Measurements from ENCODE around the gene POMP.
"Not testable (repeated sequence)": the region's sequence is repeated elsewhere in the genome, so short reads cannot be mapped to it uniquely, and the experiment has no call there.

The POMP gene

DNA sequence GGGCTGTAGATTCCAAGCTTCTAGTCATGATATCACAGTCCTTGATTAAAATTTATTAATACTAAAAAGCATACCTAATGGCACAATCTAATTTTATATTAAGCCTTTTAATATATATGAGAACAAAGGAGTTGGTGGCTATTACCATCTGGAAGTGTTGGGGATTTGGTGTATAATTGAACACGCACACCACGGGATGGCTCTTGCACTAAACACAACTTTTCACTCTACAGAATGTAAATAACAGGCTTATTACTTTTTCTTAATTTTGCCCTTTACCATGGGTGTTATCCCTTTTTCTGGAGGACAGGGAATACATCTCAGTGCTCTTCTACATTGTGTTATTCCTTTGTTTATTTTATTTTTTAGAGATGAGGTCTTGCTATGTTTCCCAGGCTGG is 21.6 kb downstream of the POMP start:
- Histone ChIP-seq H3K9ac (ENCODE audit: low read length) (no peak overlapping the region), H3K27me3 (ENCODE audit: control insufficient read depth, insufficient read depth, low read length) (no peaks in the 10 kb centered on the region), H3K4me3 (ENCODE audit: low read length) (no peak overlapping the region), H3K4me1 (ENCODE audit: control insufficient read depth, insufficient read depth, low read length) (no peaks in the 10 kb centered on the region), H3K27ac (ENCODE audit: low read depth, low read length) (no peak overlapping the region), H3K36me3 (ENCODE audit: control insufficient read depth, insufficient read depth, low read length) (peaks cover 2% of the 10 kb centered on the region)

GRCh38 chr13:28683169-28683568 is 24.2 kb downstream of the POMP start:
- not testable (repeated sequence) for H3K9ac ChIP-seq (ENCODE audit: low read length); H3K36me3 ChIP-seq (ENCODE audit: control insufficient read depth, insufficient read depth, low read length); H3K27ac ChIP-seq (ENCODE audit: low read depth, low read length); H3K4me3 ChIP-seq (ENCODE audit: low read length); H3K4me1 ChIP-seq (ENCODE audit: control insufficient read depth, insufficient read depth, low read length); H3K27me3 ChIP-seq (ENCODE audit: control insufficient read depth, insufficient read depth, low read length)

- no peaks in the 10 kb centered on the region for H3K36me3 ChIP-seq (ENCODE audit: control insufficient read depth, insufficient read depth, low read length)
- H3K4me3 ChIP-seq (ENCODE audit: low read length): no peak overlapping the region
- H3K4me1 ChIP-seq (ENCODE audit: control insufficient read depth, insufficient read depth, low read length): no peaks in the 10 kb centered on the region
- no peak overlapping the region for H3K27ac ChIP-seq (ENCODE audit: low read depth, low read length)
- no peaks in the 10 kb centered on the region for H3K27me3 ChIP-seq (ENCODE audit: control insufficient read depth, insufficient read depth, low read length)
- H3K9ac ChIP-seq (ENCODE audit: low read length): no peak overlapping the region
Measured at GRCh38 chr13:28684257-28684656, 25.3 kb downstream of the POMP start.

GRCh38 chr13:28685114-28685513 is 26.2 kb downstream of the POMP start:
- Histone ChIP-seq H3K27me3 (ENCODE audit: control insufficient read depth, insufficient read depth, low read length) (no peaks in the 10 kb centered on the region), H3K4me3 (ENCODE audit: low read length) (no peak overlapping the region), H3K27ac (ENCODE audit: low read depth, low read length) (no peak overlapping the region), H3K36me3 (ENCODE audit: control insufficient read depth, insufficient read depth, low read length) (no peaks in the 10 kb centered on the region), H3K4me1 (ENCODE audit: control insufficient read depth, insufficient read depth, low read length) (no peaks in the 10 kb centered on the region), H3K9ac (ENCODE audit: low read length) (no peak overlapping the region)

DNA sequence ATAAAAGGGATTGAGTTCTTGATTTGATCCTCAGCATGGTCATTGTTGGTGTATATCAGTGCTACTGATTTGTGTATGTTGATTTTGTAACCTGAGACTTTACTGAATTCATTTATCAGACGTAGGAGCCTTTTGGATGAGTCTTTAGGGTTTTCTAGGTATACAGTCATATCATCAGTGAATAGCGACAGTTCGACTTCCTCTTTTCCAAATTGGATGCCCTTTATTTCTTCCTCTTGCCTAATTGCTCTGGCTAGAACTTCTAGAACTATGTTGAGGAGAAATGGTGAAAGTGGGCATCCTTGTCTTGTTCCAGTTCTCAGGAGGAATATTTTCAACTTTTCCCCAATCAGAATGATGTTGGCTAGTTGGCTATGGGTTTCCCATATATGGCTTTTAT is 27.0 kb downstream of the POMP start:
- H3K27me3 ChIP-seq (ENCODE audit: control insufficient read depth, insufficient read depth, low read length): no peaks in the 10 kb centered on the region
- H3K36me3 ChIP-seq (ENCODE audit: control insufficient read depth, insufficient read depth, low read length): no peaks in the 10 kb centered on the region
- H3K4me1 ChIP-seq (ENCODE audit: control insufficient read depth, insufficient read depth, low read length): no peaks in the 10 kb centered on the region
- H3K4me3 ChIP-seq (ENCODE audit: low read length): no peak overlapping the region
- H3K9ac ChIP-seq (ENCODE audit: low read length): no peak overlapping the region
- H3K27ac ChIP-seq (ENCODE audit: low read depth, low read length): no peak overlapping the region

DNA sequence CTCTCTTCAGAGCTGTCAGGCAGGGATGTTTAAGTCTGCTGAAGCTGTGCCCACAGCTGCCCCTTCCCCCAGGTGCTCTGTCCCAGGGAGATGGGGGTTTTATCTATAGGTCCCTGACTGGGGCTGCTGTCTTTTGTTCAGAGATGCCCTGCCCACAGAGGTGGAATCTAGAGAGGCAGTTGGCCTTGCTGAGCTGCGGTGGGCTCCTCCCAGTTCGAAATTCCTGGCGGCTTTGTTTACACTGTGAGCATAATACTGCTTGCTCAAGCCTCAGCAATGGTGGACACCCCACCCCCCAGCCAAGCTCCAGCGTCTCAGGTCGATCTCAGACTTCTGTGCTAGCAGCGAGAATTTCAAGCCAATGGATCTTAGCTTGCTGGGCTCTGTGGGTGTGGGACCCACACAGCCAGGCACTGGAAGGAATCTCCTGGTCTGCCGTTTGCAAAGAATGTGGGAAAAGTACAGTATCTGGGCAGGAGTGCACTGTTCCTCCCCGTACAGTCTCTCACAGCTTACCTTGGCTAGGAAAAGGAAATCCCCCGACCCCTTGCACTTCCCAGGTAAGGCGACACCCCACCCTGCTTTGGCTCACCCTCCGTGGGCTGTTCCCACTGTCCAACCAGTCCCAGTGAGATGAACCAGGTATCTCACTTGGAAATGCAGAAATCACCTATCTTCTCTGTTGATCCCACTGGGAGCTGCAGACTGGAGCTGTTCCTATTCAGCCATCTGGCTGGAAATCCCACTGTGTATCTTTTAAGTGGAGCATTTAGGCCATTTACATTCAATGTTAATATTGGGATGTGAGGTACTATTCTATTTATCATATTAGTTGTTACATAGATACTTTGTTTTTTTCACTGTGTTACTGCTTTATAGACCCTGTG is 34.9 kb downstream of the POMP start:
- H3K4me1 ChIP-seq (ENCODE audit: control insufficient read depth, insufficient read depth, low read length); H3K27ac ChIP-seq (ENCODE audit: low read depth, low read length); H3K9ac ChIP-seq (ENCODE audit: low read length); H3K4me3 ChIP-seq (ENCODE audit: low read length); H3K27me3 ChIP-seq (ENCODE audit: control insufficient read depth, insufficient read depth, low read length); H3K36me3 ChIP-seq (ENCODE audit: control insufficient read depth, insufficient read depth, low read length): not testable (repeated sequence)

GRCh38 chr13:28697441-28697840 is 38.5 kb downstream of the POMP start:
- Histone ChIP-seq H3K9ac (ENCODE audit: low read length) (no peak overlapping the region), H3K4me3 (ENCODE audit: low read length) (no peak overlapping the region), H3K27ac (ENCODE audit: low read depth, low read length) (no peak overlapping the region), H3K36me3 (ENCODE audit: control insufficient read depth, insufficient read depth, low read length) (peaks cover 6% of the 10 kb centered on the region), H3K4me1 (ENCODE audit: control insufficient read depth, insufficient read depth, low read length) (no peaks in the 10 kb centered on the region), H3K27me3 (ENCODE audit: control insufficient read depth, insufficient read depth, low read length) (no peaks in the 10 kb centered on the region)

DNA sequence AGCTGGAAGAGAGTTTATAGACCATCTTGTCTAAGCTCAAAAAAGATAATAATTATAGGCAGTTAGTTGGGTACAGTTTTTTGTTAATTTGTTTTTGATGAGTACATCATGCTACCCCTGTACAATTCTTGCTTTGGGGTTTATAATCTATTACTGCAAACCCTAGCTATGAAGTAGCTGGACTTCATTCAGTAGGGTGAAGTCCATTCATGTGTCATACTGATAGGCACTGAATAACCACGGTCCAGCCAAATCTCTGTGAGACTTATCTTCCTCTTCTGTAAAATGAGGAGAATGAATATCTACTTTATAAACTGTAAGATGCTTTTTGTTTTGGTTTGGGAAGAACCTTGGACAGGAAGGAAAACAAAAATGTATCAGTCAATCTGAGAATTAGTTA is 40.3 kb downstream of the POMP start:
- peaks cover 9% of the 10 kb centered on the region for H3K36me3 ChIP-seq (ENCODE audit: control insufficient read depth, insufficient read depth, low read length)
- H3K9ac ChIP-seq (ENCODE audit: low read length): no peak overlapping the region
- H3K4me1 ChIP-seq (ENCODE audit: control insufficient read depth, insufficient read depth, low read length): no peaks in the 10 kb centered on the region
- H3K27ac ChIP-seq (ENCODE audit: low read depth, low read length): no peak overlapping the region
- H3K4me3 ChIP-seq (ENCODE audit: low read length): no peak overlapping the region
- no peaks in the 10 kb centered on the region for H3K27me3 ChIP-seq (ENCODE audit: control insufficient read depth, insufficient read depth, low read length)

DNA sequence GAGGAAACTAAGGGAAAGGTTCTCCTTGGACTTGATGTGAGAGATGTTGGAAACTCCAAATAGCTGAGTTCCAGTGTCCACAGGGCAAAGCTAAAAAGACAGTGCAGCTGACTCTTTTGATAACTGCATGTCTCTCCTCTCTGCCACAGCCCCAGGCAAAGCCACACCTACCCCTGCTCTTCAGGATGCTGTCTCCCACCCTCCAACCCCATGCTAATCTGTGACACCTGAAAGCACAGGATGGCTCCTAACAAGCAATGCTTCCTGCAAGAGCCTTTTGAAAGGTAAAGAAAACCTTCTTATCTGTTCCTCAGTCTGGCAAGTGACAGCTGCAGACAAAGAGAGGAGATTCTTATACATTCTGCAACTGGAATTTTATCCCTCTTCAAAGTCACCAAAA is 45.4 kb downstream of the POMP start:
- H3K9ac ChIP-seq (ENCODE audit: low read length): no peak overlapping the region
- H3K27me3 ChIP-seq (ENCODE audit: control insufficient read depth, insufficient read depth, low read length): no peaks in the 10 kb centered on the region
- H3K4me3 ChIP-seq (ENCODE audit: low read length): no peak overlapping the region
- peaks cover 9% of the 10 kb centered on the region for H3K36me3 ChIP-seq (ENCODE audit: control insufficient read depth, insufficient read depth, low read length)
- no peaks in the 10 kb centered on the region for H3K4me1 ChIP-seq (ENCODE audit: control insufficient read depth, insufficient read depth, low read length)
- no peak overlapping the region for H3K27ac ChIP-seq (ENCODE audit: low read depth, low read length)

GRCh38 chr13:28704919-28705318 is 46.0 kb downstream of the POMP start:
- H3K4me1 ChIP-seq (ENCODE audit: control insufficient read depth, insufficient read depth, low read length): no peaks in the 10 kb centered on the region
- H3K4me3 ChIP-seq (ENCODE audit: low read length): no peak overlapping the region
- no peak overlapping the region for H3K27ac ChIP-seq (ENCODE audit: low read depth, low read length)
- peaks cover 9% of the 10 kb centered on the region for H3K36me3 ChIP-seq (ENCODE audit: control insufficient read depth, insufficient read depth, low read length)
- no peak overlapping the region for H3K9ac ChIP-seq (ENCODE audit: low read length)
- H3K27me3 ChIP-seq (ENCODE audit: control insufficient read depth, insufficient read depth, low read length): no peaks in the 10 kb centered on the region

DNA sequence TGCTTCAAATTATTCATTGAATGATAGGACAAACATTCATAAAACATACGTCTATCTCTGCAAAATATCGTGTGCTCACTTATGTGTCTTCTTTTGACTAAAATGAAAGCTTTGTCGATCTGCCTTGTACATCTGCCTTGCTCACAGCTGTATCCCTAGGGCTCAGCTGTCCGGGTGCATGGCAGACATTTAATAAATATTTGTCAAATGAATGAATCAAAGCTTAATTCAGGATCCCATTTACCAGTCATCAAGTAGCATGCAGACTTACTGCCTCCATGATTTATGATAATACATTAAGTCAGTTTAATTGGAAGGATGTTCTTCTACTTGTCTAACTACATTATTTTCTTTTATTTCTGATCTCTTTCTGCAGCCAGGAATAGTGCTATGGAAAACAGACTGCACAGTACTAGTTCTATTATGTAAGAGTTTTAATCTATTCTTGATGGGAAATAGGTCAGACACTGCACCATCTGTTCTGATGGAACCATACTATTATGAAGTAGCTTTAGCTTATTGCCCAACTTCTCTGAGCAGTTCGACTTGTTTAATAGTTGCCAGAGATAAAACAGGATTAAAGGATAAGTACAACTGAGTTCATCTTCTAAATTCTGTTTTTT is 46.6 kb downstream of the POMP start:
- no peak overlapping the region for H3K9ac ChIP-seq (ENCODE audit: low read length)
- H3K36me3 ChIP-seq (ENCODE audit: control insufficient read depth, insufficient read depth, low read length): peaks cover 3% of the 10 kb centered on the region
- no peaks in the 10 kb centered on the region for H3K27me3 ChIP-seq (ENCODE audit: control insufficient read depth, insufficient read depth, low read length)
- H3K4me3 ChIP-seq (ENCODE audit: low read length): no peak overlapping the region
- no peaks in the 10 kb centered on the region for H3K4me1 ChIP-seq (ENCODE audit: control insufficient read depth, insufficient read depth, low read length)
- H3K27ac ChIP-seq (ENCODE audit: low read depth, low read length): no peak overlapping the region

DNA sequence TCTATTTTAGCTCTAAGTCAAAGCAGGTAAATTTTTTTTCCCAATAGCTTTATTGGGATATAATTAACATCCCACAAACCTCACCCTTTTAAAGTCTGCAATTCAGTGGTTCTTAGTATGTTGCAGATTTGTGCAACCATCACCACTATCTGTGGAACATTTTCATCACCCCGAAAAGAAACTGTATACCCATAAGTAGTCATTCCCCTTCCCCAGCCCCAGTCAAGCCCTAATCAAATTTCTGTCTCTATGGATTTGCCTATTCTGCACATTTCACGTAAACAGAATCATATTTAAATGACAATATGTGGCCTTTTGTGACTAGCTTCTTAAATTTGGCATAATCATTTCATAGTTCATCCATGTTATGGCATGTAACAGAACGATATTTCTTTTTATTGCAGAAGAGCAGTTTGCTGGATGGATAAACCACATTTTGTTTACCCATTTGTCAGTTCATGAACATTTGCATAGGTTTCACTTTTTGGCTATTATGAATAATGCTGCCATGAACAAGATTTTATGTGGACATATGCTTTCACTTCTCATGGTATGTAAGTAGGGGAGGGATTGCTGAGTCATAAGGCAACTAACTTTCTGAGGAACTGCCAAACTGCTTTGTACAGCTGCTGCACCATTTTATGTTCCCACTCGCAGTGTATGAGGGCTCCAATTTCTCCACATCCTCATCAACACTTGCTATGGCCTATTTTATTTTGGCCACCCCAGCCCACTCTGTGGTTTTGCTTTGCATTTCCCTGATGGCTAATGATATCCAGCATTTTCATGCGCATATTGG is 48.9 kb downstream of the POMP start:
- Histone ChIP-seq H3K4me1 (ENCODE audit: control insufficient read depth, insufficient read depth, low read length) (no peaks in the 10 kb centered on the region), H3K27me3 (ENCODE audit: control insufficient read depth, insufficient read depth, low read length) (no peaks in the 10 kb centered on the region), H3K9ac (ENCODE audit: low read length) (no peak overlapping the region), H3K4me3 (ENCODE audit: low read length) (no peak overlapping the region), H3K36me3 (ENCODE audit: control insufficient read depth, insufficient read depth, low read length) (peaks cover 3% of the 10 kb centered on the region), H3K27ac (ENCODE audit: low read depth, low read length) (no peak overlapping the region)

Data from rectal smooth muscle tissue (tissue), 1 donor.